ENCODE measurements around the gene NDST4.

Gene NDST4

GRCh38 chr4:115117651-115118050, 4.2 kb upstream of the NDST4 start:
- in situ Hi-C loops (cut with MboI; ENCODE audit: low pct_unique_long_range_greater_than_20kb, low sequenced_read_pairs, unreplicated experiment) = no loop called here
- no peak for TF ChIP-seq CTCF (IDR thresholded peaks at IDR 0.05; ENCODE audit: extremely low read depth, insufficient read depth, missing control alignments)
- DNase-seq (ENCODE audit: low spot score) = no peak

- no peak for DNase-seq (ENCODE audit: low spot score)
- in situ Hi-C loops (cut with MboI; ENCODE audit: low pct_unique_long_range_greater_than_20kb, low sequenced_read_pairs, unreplicated experiment) = no loop called here
- TF ChIP-seq CTCF (IDR thresholded peaks at IDR 0.05; ENCODE audit: extremely low read depth, insufficient read depth, missing control alignments) = no peak
Measured at GRCh38 chr4:115110191-115111181, 2.9 kb downstream of the NDST4 start.

GRCh38 chr4:115108850-115109249, 4.6 kb downstream of the NDST4 start:
- in situ Hi-C loops (cut with MboI; ENCODE audit: low pct_unique_long_range_greater_than_20kb, low sequenced_read_pairs, unreplicated experiment) = no loop called here

GRCh38 chr4:115107411-115107810, 6.0 kb downstream of the NDST4 start:
- in situ Hi-C loops (cut with MboI; ENCODE audit: low pct_unique_long_range_greater_than_20kb, low sequenced_read_pairs, unreplicated experiment) = no loop called here
- TF ChIP-seq CTCF (IDR thresholded peaks at IDR 0.05; ENCODE audit: extremely low read depth, insufficient read depth, missing control alignments) = no peak
- no peak for DNase-seq (ENCODE audit: low spot score)

More at GRCh38 chr4:115108850-115109249, 4.6 kb downstream of the NDST4 start:
- no peak for TF ChIP-seq CTCF (IDR thresholded peaks at IDR 0.05; ENCODE audit: extremely low read depth, insufficient read depth, missing control alignments)
- DNase-seq (ENCODE audit: low spot score) = no peak

- TF ChIP-seq CTCF (IDR thresholded peaks at IDR 0.05; ENCODE audit: extremely low read depth, insufficient read depth, missing control alignments) = no peak
- DNase-seq (ENCODE audit: low spot score) = no peak
- in situ Hi-C loops (cut with MboI; ENCODE audit: low pct_unique_long_range_greater_than_20kb, low sequenced_read_pairs, unreplicated experiment) = no loop called here
Measured at GRCh38 chr4:115101675-115102074, 11.7 kb downstream of the NDST4 start.

- DNase-seq (ENCODE audit: low spot score) = peak; percentile 14
- peak; percentile 52 for TF ChIP-seq CTCF (IDR thresholded peaks at IDR 0.05; ENCODE audit: extremely low read depth, insufficient read depth, missing control alignments)
- in situ Hi-C loops (cut with MboI; ENCODE audit: low pct_unique_long_range_greater_than_20kb, low sequenced_read_pairs, unreplicated experiment) = loop anchor here (25.0 kb wide), 1 partner anchor 772 kb away; no protein-coding TSS in a partner anchor
Measured at GRCh38 chr4:115090483-115091075, 22.8 kb downstream of the NDST4 start.
